Activated naive CD4-positive, alpha-beta T cell treated with anti-CD3 and anti-CD28 coated beads, Interleukin-2, amount 10 ng/mL, durations not matched to agents 5 hours and 36 hours (primary cell): ENCODE results near the gene MANBA. TPM values are rescaled to one million over a fixed set of nuclear protein-coding genes. Genes with fewer than 3 reads are reported as not detected.

Source experiments
- total RNA-seq, 2 experiments: library from RNA; stranded (reverse); gene quantifications; one replicate each; pipeline ENCODE4 v1.2.3, GENCODE V29; 2021

Gene MANBA
- 10 to 100 TPM; 15.8 to 16.0 TPM for total RNA-seq

GRCh38 chr4:102760645-102761295 lies at the start of gene MANBA:
MANBA (minus strand) TSS chr4:102760968; CDS start chr4:102760894, 74 bp downstream.

Other genes starting within 250 kb of the MANBA start
- 100 to 1,000 TPM; 356 to 362 TPM for gene UBE2D3, start 66.6 kb upstream of the MANBA start, total RNA-seq
- gene CISD2, start 108.0 kb upstream of the MANBA start, total RNA-seq = 10 to 100 TPM; 33.4 TPM